ENCODE results near the gene CFC1.
"Not testable (repeated sequence)": the region's sequence is repeated elsewhere in the genome, so short reads cannot be mapped to it uniquely, and the experiment has no call there.

CFC1 gene

DNA sequence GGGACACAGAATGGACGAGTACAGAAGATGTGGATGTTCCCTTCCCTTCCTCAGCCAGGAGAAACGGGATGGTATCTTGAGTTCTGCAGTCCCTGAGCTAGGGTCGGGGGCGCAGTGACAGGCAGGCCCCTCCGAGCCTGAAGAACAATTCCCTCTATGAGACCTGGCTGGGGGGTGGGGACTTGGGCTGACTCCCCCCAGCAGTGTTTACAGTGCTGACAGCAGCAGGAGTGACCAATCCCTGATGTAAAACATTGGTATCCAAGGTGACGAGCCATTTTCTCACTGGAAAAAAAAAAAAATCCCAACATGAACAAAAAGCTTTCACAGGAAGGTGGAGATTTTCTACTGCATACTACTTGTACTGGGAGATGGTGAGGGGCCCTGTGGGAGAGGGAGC is at the start of gene CFC1:
CFC1 (minus strand) TSS at position 183 of the 400 bp plus-strand sequence. CDS start 288 bp downstream, outside the sequence.
- DNase-seq (ENCODE audit: low read depth) = not testable (repeated sequence)

DNA sequence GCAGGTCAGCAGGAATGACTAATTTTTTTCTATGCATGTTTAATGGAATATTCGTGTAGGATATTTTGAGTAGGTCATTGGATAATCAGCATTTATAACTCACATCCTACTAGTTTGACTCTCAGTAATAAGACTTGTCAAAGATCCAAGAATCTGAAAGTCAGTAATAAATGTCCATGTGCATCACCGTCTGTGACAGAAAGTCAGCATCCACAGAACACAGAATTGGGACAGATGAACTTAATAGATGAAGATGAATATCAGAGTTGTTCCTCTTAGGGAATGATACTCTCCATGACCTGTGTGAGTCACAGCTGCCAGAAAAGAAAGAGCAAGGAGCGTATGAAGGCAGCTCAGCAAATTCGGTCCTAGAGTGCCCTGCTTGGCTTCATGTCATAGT is 42.3 kb upstream of the CFC1 start:
- not testable (repeated sequence) for DNase-seq (ENCODE audit: low read depth)

DNA sequence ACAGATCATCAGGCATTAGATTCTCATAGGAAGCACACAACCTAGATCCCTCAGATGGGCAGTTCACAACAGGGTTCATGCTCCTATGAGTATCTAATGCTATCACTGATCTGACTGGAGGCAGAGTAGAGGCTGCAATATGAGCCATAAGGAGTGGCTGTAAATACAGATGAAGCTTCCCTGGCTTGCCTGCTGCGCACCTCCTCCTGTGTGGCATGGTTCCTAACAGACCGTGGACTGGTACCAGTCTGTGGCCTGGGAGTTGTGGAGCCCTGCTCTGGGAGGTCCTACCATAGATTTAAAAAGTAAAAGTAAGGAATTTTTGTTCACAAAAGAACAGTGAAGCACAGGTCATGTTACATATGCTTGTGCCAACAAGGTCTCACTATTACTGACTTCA is 39.6 kb upstream of the CFC1 start:
- not testable (repeated sequence) for DNase-seq (ENCODE audit: low read depth)

DNA sequence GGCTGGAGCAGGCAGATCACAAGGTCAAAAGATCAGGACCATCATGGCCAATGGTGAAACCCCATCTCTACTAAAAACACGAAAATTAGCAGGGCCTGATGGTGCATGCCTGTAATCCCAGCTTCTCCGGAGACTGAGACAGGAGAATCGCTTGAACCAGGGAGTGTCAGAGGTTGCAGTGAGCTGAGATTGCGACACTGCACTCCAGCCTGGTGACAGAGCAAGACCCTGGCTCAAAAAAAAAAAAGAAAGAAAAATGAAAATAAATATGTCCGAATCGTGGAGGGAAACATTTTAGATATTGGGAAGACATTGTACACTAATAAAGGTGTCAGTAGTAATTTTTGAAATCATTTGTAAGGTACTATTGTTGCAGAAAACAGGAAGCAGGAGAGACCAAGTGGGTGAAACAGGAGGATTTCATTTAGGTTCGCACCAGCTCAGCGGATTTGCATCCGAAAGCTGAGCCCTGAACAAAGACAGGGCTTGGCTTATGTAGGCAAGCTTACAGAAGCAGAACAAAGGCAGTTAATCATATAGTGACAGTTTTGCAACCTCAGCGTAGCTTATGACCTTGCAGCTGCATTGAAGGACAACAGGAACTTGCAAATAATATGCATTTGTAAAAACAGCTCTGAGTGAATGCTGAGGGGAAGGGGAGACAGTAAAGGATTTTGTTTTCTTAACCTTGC is 29.6 kb upstream of the CFC1 start:
- DNase-seq (ENCODE audit: low read depth) = not testable (repeated sequence)

DNA sequence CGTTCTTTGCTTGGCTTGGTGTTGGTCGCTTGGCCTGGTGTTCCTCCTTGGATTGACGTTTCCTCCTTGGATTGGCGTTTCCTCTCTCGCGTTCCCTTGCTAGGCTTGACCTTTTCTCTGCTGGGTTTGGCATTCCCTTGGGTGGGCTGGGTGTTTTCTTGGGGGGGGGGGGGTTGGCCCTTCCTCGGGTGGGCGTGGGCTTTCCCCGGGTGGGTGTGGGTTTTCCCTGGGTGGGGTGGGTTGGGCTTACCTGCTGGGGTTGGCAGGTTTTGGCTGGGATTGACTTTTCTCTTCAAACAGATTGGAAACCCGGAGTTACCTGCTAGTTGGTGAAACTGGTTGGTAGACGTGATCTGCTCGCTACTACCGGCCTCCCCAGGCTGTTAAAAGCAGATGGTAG is 11.8 kb upstream of the CFC1 start, which contains the start of gene POTEJ:
POTEJ (plus strand) TSS at position 301 of the 400 bp plus-strand sequence; CDS start at position 394, 93 bp downstream.
- DNase-seq (ENCODE audit: low read depth) = not testable (repeated sequence)

DNA sequence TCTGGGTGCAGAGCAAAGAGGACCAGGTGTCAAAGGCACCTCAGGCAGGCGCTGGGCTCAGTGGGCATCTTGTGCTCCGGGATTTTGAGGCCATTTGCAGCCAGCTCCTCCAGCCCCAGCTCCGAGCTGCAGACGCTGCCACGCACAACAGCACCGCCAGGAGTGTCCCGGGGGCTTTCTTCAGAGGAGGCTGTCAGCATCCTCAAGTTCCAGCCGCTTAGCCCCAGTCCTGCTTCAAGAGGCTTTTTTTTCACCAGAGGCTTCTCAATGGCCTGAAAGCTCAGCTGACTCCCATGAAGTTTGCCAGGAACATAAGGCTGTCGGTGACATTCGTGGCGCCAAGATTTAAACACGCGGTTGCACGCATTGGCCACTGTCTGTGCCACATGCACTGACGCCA is 11.1 kb upstream of the CFC1 start:
- DNase-seq (ENCODE audit: low read depth) = not testable (repeated sequence)

DNA sequence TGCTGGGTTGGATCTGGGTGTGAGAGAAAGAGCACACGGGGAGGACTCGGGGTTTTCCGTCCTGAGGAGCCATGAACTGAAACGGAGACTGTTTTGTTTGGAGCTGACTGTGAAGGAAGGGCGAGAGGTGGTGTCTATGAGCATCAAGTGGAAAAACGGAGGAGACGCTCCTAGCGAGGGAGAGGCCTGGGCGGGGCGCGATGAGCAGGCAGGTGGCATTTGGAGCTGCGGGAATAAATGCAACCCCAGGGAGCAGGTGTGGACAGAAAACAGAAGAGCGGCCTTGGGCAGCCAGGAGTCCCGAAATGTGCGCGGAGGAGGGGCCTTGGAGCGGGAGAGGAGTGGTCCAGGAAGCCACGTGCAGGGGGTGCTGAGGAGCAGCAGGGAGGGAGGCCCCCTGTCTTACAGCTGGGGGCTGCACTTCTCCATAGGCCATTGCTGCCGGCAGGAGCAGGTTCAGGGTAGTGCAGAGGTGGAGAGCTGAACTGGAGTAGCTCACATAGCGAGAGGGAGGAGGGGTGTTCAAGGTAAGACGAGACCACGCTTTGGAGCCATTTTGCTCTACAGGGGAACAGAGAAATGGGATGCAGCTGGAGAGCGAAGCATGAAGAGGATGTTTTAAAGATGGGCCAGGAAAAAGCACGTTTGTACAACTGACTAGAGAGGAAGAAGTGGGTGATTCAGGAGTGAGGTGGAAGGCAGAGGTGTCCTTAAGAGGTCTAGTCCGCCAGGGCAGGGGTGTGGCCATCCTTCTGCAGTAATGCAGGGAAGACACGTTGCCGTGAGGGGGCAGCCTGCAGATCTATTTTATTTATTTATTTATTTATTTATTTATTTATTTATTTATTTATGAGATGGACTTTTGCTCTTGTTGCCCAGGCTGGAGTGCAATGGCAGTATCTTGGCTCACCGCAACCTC is 9.9 kb upstream of the CFC1 start:
- not testable (repeated sequence) for DNase-seq (ENCODE audit: low read depth)

DNA sequence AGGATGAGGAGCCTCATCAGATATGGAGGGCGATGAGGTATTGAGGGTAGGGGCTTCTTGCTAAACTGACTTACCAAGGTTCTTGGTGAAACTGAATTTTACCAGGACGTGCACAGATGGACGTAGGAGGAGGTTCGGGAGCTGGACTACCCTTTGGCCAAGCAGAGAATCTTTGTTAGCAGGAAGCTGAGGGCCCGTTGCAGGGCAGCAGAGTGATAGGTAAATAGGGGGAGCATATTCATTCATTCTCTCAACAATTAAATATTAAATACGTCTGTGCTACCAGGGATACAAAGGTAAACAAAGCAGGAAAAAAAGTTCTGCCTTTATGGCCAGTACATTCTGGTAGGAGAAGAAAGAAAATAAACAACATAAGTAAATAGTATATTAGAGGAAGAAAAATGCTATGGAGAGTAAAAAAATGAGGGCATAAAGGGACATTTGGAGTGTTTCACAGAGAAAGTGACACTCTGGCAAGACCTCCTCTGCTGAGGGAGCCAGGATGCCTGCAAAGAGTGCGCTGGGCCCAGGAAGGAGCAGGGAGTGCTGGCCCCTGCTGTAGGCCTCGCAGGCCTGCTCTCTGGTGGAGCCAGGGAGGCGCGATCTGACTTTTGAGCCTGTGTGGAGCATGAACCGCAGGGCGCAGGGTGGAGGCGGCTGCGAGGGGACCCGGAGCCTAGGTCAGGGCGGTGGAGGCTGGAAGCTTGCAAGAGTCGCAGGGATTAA is 9.1 kb upstream of the CFC1 start:
- not testable (repeated sequence) for DNase-seq (ENCODE audit: low read depth)

DNA sequence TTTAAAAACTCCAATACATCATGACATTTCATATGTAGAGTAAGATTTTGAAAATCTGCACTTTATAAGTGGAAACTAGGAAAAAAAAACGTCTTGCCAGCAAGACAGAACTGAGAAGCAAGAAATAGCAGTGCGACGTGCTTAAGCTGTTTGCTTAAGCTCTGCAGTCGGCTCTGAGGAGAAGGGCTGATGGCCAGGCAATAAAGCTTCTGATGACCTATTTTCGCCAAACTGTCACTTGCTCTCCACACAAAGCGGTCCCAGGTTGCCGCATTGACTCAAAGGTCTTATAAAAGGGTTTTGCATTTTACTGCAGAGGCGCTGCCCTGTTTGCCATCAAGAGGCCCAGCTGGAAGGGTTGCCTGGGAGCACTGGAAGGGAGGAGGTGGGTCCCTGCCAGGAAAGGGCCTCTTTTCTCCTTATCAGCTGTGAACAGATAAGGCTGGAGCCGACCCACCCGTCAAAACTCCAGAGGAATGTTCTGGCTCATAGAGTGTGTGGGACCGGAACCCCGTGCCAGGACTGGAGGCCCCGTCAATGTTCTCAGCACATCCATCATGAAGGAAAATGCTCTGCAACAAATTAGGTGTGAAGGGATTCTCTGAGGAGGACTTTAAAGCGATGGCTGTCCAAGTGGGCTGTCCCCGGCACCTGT is 2.4 kb upstream of the CFC1 start:
- not testable (repeated sequence) for DNase-seq (ENCODE audit: low read depth)

DNA sequence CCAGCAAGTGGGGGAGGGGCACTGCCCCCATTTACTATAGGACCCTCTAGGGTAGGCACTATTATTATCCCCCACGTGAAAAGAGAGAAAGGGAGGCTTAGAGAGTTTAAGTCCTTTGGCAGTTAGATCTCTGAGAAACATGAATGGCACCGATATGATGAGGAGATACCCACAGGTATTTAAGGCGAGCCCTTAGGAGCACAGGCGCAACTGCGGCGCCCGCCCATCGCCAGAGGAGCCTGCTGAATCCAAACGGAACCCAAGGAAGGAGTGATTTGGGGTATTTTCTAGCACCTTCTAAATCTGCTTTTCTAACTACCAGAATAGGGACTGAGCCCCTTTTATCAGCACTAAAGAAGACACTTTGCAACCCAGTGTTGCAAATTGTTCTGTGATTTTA is 551 bp upstream of the CFC1 start:
- not testable (repeated sequence) for DNase-seq (ENCODE audit: low read depth)

DNA sequence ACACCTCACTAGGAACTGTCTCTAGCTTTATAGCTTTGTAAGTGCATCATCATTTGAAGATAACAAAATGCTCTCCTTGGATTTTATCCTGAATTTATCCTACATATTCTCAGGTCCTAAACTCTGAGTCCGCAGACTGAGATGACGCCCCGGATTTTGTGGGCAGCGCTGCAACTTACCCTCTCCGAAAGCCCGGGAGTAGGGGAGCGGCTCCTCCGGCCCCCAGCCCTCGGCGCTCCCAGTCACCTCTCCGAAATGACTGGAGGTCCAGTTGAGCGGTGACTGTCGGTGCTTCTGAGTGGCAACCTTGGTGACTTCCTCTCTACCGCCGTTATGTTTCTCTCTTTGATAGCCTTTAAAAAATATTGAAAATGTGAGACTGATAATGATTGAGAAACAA is 912 bp downstream of the CFC1 start:
- not testable (repeated sequence) for DNase-seq (ENCODE audit: low read depth)

DNA sequence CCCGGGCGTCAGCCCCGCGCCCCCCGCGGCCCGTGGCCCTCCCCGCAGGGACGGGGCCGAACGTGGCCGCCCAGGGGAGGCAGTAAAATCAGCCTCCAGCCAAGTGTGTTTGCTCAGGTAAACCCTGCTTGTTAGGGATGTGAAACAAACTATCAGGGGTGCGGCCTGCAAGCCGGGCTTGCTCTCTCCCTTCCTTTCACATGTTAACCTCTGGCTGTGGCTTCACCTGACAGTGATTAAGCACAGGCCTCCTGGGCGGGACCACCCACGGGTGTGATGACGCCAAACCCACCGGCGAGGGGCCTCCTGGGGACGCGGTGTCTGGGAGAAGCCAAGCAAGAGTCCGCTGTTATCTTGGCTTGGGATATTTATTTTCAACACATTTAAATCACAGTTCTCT is 1.4 kb downstream of the CFC1 start:
- not testable (repeated sequence) for DNase-seq (ENCODE audit: low read depth)

DNA sequence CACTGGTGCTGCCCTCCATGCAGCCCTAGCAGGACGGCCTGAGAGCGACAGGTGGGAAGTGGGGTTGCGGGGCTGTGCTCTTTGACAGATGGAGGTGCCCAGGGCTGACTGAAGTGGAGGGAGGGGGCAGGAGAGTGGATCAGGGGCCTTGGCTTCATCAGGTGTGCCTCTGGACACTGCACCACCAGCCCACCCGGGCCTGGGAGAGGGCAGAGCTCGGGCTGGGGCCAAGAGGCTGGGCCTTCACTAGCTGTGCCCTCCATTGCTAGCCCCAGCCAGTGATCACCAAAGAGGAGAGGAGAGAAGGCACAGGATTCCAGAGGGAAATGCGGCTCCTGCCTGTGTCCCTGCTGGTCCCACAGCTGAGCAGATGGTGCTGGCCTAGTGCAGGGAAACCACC is 2.6 kb downstream of the CFC1 start:
- not testable (repeated sequence) for DNase-seq (ENCODE audit: low read depth)

DNA sequence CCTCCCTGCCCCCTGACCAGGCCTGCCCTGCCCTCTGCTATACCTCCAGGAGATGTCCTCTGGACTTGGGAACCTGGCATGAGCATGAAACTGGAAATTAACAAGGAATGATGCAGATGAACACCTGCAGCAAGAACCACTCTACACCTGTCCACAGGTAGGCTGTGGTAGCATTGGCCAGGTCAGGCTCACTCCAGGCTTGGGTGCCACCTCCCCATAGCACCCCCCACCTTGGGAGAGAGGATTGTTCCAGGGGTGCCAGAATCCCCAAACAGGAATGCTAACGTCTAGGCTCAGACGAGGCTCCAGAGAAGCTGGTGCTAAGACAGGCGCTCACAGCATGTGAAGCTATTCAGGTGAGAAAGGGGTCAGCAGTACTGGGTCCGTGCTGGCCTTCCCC is 5.4 kb downstream of the CFC1 start:
- not testable (repeated sequence) for DNase-seq (ENCODE audit: low read depth)

DNA sequence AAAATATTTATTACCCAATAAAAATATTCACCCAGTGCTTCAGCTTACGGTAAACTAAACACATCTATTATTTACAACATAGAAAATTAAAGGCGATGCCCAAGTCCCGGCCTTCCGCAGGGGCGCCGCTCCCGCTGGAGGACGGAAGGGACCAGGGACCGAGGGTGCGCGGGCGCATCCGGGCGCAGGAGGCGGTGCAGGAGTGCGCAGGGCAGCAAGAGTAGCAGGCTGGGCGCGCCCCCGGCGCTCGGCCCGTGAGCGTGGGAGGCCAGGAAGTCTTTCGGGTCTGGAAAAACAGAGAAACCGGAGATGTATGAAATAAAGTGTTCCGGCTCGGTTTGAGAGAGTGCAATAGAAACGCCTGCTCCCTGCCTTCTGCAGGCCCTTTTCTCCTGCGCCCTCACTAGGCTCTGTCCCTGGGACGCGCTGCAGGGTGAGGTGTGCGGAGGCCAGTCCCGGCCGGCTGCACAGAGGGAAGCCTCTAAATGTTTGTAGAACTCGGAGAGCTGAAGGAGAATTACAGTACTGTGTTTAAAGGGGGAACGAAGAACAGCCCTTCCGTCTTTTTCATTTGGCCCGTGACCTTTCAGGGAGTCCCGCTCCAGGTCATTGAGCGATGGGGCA is 6.5 kb downstream of the CFC1 start:
- DNase-seq (ENCODE audit: low read depth) = not testable (repeated sequence)

DNA sequence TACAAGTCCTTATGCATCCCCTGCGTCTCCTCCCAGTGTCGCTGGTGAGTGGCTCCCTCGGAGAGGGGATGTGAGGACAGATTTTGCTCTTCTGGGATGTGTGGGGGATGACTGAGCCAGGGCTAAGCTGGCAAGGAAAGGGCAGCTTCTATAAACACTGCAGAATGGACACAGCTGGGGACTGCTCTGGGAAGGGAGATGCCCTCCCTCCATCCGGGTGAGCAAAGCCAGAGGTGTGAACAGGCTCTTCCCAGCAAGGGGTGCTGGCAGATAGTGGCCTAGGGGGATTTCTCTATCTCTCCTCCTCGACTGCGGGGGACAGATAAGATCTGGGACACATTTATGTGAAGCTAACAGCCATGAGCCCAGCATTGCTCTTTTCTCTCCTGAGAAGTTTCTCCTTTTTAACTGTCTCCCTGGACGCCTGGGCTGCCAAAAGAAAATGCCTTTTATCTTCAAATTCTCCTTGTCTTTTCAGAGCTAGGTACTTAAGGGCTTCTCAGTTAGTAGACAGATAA is 8.5 kb downstream of the CFC1 start:
- DNase-seq (ENCODE audit: low read depth) = not testable (repeated sequence)

DNA sequence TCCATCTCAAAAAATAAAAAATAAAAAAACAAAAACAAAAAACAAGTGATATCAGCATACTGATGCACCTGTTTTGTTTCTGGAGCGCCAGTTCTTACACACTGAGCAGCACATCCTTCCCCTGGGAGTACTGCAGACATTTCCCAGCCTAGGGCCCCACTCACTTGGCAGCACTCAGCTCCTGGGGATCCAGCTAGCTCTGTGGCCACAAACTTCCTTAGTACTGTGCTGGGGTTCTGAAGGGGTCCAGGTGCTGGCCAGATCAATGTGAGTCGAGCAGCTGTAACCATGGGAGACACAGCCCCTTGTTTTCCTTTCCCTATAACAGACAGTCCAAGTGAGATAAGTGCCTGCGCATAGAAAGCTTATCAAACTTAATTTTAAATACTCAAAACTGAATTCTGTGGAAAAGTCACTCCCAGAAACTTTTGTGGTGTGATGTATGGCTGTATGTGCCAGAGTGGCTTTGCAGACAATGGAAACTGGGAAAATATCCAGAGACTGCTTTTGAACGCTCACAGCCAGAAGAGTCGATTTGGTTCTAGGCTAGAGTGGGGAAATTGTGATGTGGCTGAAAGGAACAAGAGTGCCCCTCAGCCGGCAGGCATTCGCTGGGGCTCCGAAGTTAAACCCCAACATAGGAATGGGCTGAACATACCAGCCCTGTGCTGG is 9.1 kb downstream of the CFC1 start:
- not testable (repeated sequence) for DNase-seq (ENCODE audit: low read depth)

DNA sequence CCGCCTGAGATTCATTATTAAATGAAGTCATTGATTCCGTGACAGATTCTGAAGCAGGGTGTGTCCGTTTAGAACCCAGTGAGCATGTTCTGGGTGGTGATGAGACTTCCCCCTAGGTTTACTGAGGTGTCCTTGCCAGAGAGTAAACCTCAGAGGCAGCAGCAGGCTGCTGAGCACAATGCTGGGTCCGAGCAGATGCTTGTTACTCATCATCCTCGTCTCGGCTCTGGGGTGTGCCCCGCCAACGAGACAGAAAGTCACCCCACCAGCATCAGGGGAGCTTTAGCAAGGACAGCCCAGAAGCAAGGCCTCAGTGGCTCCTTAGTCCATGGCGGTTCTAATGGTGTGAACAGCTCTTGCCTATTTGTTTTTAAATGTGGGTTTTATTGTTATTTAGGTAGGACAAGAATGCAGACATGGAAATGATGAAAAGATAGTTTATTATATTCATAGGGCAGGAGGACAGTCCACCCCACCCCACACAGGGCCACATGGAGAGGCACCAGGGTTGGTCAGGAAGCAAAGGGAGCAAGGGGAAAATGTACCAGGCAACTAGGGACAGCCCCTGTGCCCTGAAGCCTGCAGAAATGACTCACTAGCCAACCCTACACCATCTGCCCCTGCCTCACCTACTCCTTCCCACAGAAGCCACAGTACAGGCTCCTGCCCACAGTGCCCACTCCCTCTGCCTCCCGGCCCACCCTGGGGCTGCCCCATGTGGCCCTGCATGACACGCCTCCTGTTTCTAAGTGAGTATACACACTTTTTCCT is 10.5 kb downstream of the CFC1 start:
- not testable (repeated sequence) for DNase-seq (ENCODE audit: low read depth)

DNA sequence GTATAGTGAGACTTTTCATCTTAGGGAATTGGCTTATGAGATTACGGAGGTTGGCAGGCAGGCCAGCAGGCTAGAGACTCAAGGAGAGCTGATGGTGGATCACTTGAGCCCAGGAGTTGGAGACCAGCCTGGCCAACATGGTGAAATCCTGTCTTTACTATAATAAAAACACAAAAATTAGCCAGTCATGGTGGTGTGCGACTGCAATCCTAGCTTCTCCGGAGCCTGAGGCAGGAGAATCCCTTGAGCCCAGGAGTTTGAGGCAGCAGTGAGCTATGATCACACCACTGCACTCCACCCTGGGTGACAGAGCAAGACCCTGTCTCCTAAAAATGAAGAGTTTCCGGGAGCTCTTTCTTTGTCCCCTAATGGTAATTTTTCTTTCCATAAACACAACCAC is 14.6 kb downstream of the CFC1 start:
- not testable (repeated sequence) for DNase-seq (ENCODE audit: low read depth)

DNA sequence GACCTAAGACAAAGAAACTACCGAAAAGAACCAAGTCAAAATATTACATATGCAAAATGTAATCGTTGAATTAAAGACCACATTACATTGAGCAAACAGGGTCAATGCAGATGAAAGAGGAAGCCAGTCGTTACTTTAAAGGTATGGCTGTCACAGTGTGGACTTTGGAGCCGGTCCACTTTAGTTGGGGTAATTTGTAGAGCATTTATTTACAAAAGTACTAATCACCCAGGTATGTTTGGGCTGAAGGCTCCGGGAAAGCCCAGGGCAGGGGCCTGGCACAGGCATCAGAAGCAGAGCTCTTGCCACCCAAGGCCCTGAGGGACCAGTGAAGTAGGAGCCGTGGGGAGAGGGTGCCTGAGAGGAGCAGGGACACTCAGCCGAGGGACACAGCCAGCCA is 15.8 kb downstream of the CFC1 start:
- not testable (repeated sequence) for DNase-seq (ENCODE audit: low read depth)

Data from activated T-cell treated with anti-CD3 and anti-CD28 coated beads for 1 hour (primary cell).